K562 (cell line): Measurements from ENCODE around the gene TRIM24. TPM values are rescaled to one million over a fixed set of nuclear protein-coding genes. Genes with fewer than 3 reads are reported as not detected.

Source experiments
- ARID1B ChIP-seq: fragments of 450-650 bp; IDR thresholded peaks from 2 replicates; pipeline ENCODE4 v1.6.1; 2016; ENCODE audit warnings: antibody characterized with exemption, mild to moderate bottlenecking, inconsistent platforms
- CBX8 ChIP-seq: fragments of 200-600 bp; sonication (generic); IDR thresholded peaks from 2 replicates; pipeline ENCODE4 v1.6.1; 2012; ENCODE audit warnings: borderline replicate concordance, mixed run types, low read depth, mild to moderate bottlenecking, moderate library complexity, mixed read lengths, low read length, control low read depth, inconsistent platforms; ENCODE audit not compliant: poor library complexity, severe bottlenecking; ENCODE audit errors: extremely low read depth
- CHD1 ChIP-seq: fragments of 200-600 bp; sonication (generic); IDR thresholded peaks from one replicate; pipeline ENCODE4 v1.6.1; 2012; ENCODE audit warnings: mild to moderate bottlenecking, moderate library complexity, low read length, inconsistent platforms
- CTBP1 ChIP-seq: fragments of 450-650 bp; IDR thresholded peaks from 2 replicates; pipeline ENCODE4 v1.6.1; 2016; ENCODE audit warnings: borderline replicate concordance
- MAFG ChIP-seq: fragments of 450-650 bp; conservative IDR thresholded peaks from 2 replicates; pipeline ENCODE4 v1.6.1; 2016; ENCODE audit warnings: missing genetic modification characterization, missing compliant biosample characterization
- SOX6 ChIP-seq: fragments of 450-650 bp; IDR thresholded peaks from 2 replicates; pipeline ENCODE4 v1.6.1; 2014; ENCODE audit warnings: mild to moderate bottlenecking
- STAT5B ChIP-seq: fragments of 250-450 bp; sonication (Bioruptor Pico); IDR thresholded peaks from 2 replicates; pipeline ENCODE4 v1.8.0; 2021; ENCODE audit warnings: mild to moderate bottlenecking, inconsistent platforms
- THRB ChIP-seq: fragments of 450-650 bp; formaldehyde crosslinking; conservative IDR thresholded peaks from 2 replicates; pipeline ENCODE4 v1.4.0; 2022; ENCODE audit warnings: mild to moderate bottlenecking, missing genetic modification characterization
- ZBED1 ChIP-seq: IDR thresholded peaks from 2 replicates; pipeline ENCODE4 v1.6.1; 2014
- ZNF280B ChIP-seq: fragments of 250-450 bp; sonication (Bioruptor Pico); IDR thresholded peaks from 2 replicates; pipeline ENCODE4 v1.5.1; 2021; ENCODE audit warnings: mild to moderate bottlenecking
- ZNF518B ChIP-seq: fragments of 250-450 bp; sonication (Bioruptor Pico); IDR thresholded peaks from 2 replicates; pipeline ENCODE4 v1.5.0; 2021; ENCODE audit warnings: mild to moderate bottlenecking, moderate library complexity
- polyA plus RNA-seq, 8 experiments: library from polyadenylated mRNA; depleted of rRNA in 4 of 8; stranded (reverse) in 5 of 8; unstranded in 3 of 8; fragments of >200 nt; fragmentation: Nextera tagmentation in 2 of 8; fragmentation: Illumina TruSeq in 1 of 8; extraction: Ambion mirVana in 2 of 8; extraction: Trizol in 1 of 8; gene quantifications; 2 replicates each; pipeline versions ENCODE4 v1.2.1 to v1.2.3, GENCODE V29; 2011 to 2014; ENCODE audit warnings: inconsistent platforms in 1 of 8, missing spikeins in 1 of 8
- total RNA-seq, 7 experiments: library from RNA; depleted of rRNA in 6 of 7; stranded (reverse); fragments of >200 nt in 6 of 7; fragmentation: Illumina TruSeq in 2 of 7; extraction: Trizol in 2 of 7; gene quantifications; 2 replicates each; pipeline versions ENCODE4 v1.2.1 to v1.2.3, GENCODE V29; 2011 to 2021; ENCODE audit warnings: low replicate concordance in 1 of 7
- TF ChIP-seq, protein P1 (sequence below): sonication (generic); formaldehyde crosslinking; IDR thresholded peaks from 2 replicates; pipeline ENCODE4 v1.8.0; 2022; ENCODE audit warnings: missing genetic modification reagents, mild to moderate bottlenecking, borderline replicate concordance

Gene TRIM24
- total and polyA plus RNA-seq, 9 of the 15 experiments (the other 6 are each of a cell fraction or from before 2014, with no cell fraction given), result 13.4 to 74.0 (median 41.7) TPM

DNA sequence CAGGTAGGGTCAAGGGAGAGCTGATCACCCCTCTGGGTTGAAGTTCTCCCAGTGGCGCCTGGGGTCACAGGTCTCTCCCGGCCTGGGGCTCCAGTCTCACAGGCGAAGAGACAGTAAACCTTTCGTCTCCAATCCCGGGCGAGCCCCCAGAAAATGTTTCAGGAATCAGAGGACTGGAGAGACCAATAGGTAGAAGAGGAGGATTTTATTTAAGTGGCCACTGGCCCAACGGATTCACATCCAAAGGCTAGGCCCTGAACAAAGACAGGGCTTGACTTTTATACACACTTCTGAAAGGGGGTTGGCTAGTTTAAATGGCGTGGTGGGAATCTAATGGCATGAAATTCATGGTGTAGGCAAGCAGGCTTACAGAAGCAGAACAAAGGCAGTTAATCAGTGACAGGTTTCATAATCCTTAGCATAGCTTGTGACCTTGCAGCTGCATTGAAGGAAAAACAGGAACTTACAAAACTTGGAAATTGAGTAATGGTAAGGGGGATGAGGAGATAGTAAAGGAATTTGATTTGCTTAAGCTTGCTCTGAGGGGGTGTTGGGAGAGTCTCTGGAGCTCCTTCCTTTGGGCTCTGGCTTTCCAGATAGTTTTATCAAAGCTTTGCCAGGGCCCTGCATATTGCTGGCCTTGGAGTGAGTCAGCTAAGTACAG lies 105.5 kb downstream of the TRIM24 start (continued):
- TF ChIP-seq ZNF518B (CRISPR knock-in tag) (no peak), ARID1B (peak; percentile 88), THRB (CRISPR knock-in tag) (no peak), ZNF280B (peak; percentile 96), SOX6 (peak; percentile 56; the same call in 1 of the 2 replicates), STAT5B (CRISPR knock-in tag) (no peak), CBX8 (no peak), CTBP1 (no peak), ZBED1 (no peak), CHD1 (no peak), MAFG (tag) (0 out of 2 replicates have a peak, but pooled peaks have one; percentile 9)
- TF ChIP-seq, protein P1, sequence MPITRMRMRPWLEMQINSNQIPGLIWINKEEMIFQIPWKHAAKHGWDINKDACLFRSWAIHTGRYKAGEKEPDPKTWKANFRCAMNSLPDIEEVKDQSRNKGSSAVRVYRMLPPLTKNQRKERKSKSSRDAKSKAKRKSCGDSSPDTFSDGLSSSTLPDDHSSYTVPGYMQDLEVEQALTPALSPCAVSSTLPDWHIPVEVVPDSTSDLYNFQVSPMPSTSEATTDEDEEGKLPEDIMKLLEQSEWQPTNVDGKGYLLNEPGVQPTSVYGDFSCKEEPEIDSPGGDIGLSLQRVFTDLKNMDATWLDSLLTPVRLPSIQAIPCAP (CRISPR knock-in tag), result no peak
